HepG2 (cell line): ENCODE data around the gene CD46. TPM values are rescaled to one million over a fixed set of nuclear protein-coding genes. Genes with fewer than 3 reads are reported as not detected.
A peak's percentile ranks its signal among the peaks of the same experiment; 100 is the strongest.

ENCODE experiments used
- ARID4A ChIP-seq: sonication (generic); formaldehyde crosslinking; IDR thresholded peaks from 2 replicates; pipeline ENCODE4 v1.5.0; 2020; ENCODE audit warnings: mild to moderate bottlenecking, missing genetic modification reagents, borderline replicate concordance
- FOXA1 ChIP-seq, 2 experiments: fragments of 450-650 bp in 1 of 2; sonication (generic) in 1 of 2; formaldehyde crosslinking in 1 of 2; IDR thresholded peaks; 2 replicates each; pipeline versions ENCODE4 v1.4.0 to v1.6.1; 2016 to 2020; ENCODE audit warnings: missing genetic modification reagents in 1 of 2
- FOXC1 ChIP-seq: sonication (generic); formaldehyde crosslinking; IDR thresholded peaks from 2 replicates; pipeline ENCODE4 v1.8.0; 2022; ENCODE audit warnings: mild to moderate bottlenecking, missing genetic modification reagents, borderline replicate concordance
- FOXK1 ChIP-seq: sonication (generic); formaldehyde crosslinking; IDR thresholded peaks from 2 replicates; pipeline ENCODE4 v1.4.0; 2020; ENCODE audit warnings: low read depth, missing genetic modification reagents, borderline replicate concordance
- FOXO1 ChIP-seq: sonication (generic); formaldehyde crosslinking; IDR thresholded peaks from 2 replicates; pipeline ENCODE4 v1.4.0; 2020; ENCODE audit warnings: missing genetic modification reagents
- GATA4 ChIP-seq: sonication (generic); IDR thresholded peaks from 2 replicates; pipeline ENCODE4 v1.6.1; 2016; ENCODE audit warnings: antibody characterized with exemption, low read depth, borderline replicate concordance
- MAX ChIP-seq: IDR thresholded peaks from 2 replicates; pipeline ENCODE4 v1.6.1; 2012; ENCODE audit warnings: inconsistent platforms
- RXRB ChIP-seq: IDR thresholded peaks from 2 replicates; pipeline ENCODE4 v1.6.1; 2016; ENCODE audit warnings: borderline replicate concordance, missing genetic modification reagents, missing compliant biosample characterization
- SRY ChIP-seq: sonication (generic); formaldehyde crosslinking; IDR thresholded peaks from 2 replicates; pipeline ENCODE4 v1.8.0; 2022; ENCODE audit warnings: mild to moderate bottlenecking, missing genetic modification reagents
- TBX2 ChIP-seq: sonication (generic); formaldehyde crosslinking; IDR thresholded peaks from 2 replicates; pipeline ENCODE4 v1.5.0; 2020; ENCODE audit warnings: missing genetic modification reagents, mild to moderate bottlenecking, borderline replicate concordance
- ZBTB21 ChIP-seq: sonication (generic); formaldehyde crosslinking; IDR thresholded peaks from 2 replicates; pipeline ENCODE4 v1.4.0; 2020; ENCODE audit warnings: missing genetic modification reagents
- ZFP91 ChIP-seq: sonication (generic); formaldehyde crosslinking; IDR thresholded peaks from 2 replicates; pipeline ENCODE4 v1.9.0; 2022; ENCODE audit warnings: missing genetic modification reagents, mild to moderate bottlenecking, borderline replicate concordance
- ZHX1 ChIP-seq: sonication (generic); formaldehyde crosslinking; IDR thresholded peaks from 2 replicates; pipeline ENCODE4 v1.8.1; 2022; ENCODE audit warnings: low read depth, mild to moderate bottlenecking, missing genetic modification reagents
- ZMYM4 ChIP-seq: sonication (generic); formaldehyde crosslinking; IDR thresholded peaks from 2 replicates; pipeline ENCODE4 v1.8.1; 2023; ENCODE audit warnings: mild to moderate bottlenecking, missing genetic modification reagents
- ZNF124 ChIP-seq: sonication (generic); formaldehyde crosslinking; IDR thresholded peaks from 2 replicates; pipeline ENCODE4 v1.4.0; 2020; ENCODE audit warnings: missing genetic modification reagents
- ZNF788 ChIP-seq: sonication (generic); formaldehyde crosslinking; IDR thresholded peaks from 2 replicates; pipeline ENCODE4 v1.5.0; 2020; ENCODE audit warnings: mild to moderate bottlenecking, missing genetic modification reagents, borderline replicate concordance
- ZNF790 ChIP-seq: sonication (generic); formaldehyde crosslinking; IDR thresholded peaks from 2 replicates; pipeline ENCODE4 v1.8.0; 2022; ENCODE audit warnings: missing genetic modification reagents, mild to moderate bottlenecking, borderline replicate concordance
- ZNF878 ChIP-seq: sonication (generic); formaldehyde crosslinking; IDR thresholded peaks from 2 replicates; pipeline ENCODE4 v1.8.1; 2023; ENCODE audit warnings: mild to moderate bottlenecking, missing genetic modification reagents, moderate library complexity
- ZSCAN29 ChIP-seq: sonication (generic); formaldehyde crosslinking; conservative IDR thresholded peaks from 2 replicates; pipeline ENCODE4 v1.4.0; 2020; ENCODE audit warnings: mild to moderate bottlenecking, missing genetic modification reagents
- ZSCAN9 ChIP-seq: IDR thresholded peaks from 2 replicates; pipeline ENCODE4 v1.6.1; 2016; ENCODE audit warnings: borderline replicate concordance
- polyA plus RNA-seq, 8 experiments: library from polyadenylated mRNA; depleted of rRNA in 3 of 8; stranded (reverse) in 7 of 8; unstranded in 1 of 8; fragments of >200 nt; fragmentation: Illumina TruSeq in 4 of 8; extraction: Trizol in 4 of 8; gene quantifications; 2 replicates each; pipeline versions ENCODE4 v1.2.1 to v1.2.3, GENCODE V29; 2011 to 2016; ENCODE audit warnings: low read depth in 4 of 8, missing spikeins in 1 of 8, mixed read lengths in 1 of 8; ENCODE audit not compliant: insufficient read depth in 1 of 8
- total RNA-seq, 5 experiments: library from RNA; depleted of rRNA; stranded (reverse); fragments of >200 nt; fragmentation: Illumina TruSeq; extraction: Trizol; gene quantifications; 2 replicates each; pipeline ENCODE4 v1.2.3, GENCODE V29; 2016; ENCODE audit warnings: low read depth in 1 of 5

CD46 gene
- total and polyA plus RNA-seq, 2 of the 13 experiments (the other 11 are each of a cell fraction or from before 2014, with no cell fraction given) = 130 to 277 TPM

- 0 out of 2 replicates have a peak, but pooled peaks have one; percentile 44 for TF ChIP-seq FOXO1 (CRISPR knock-in tag)
- TF ChIP-seq ZSCAN29 (CRISPR knock-in tag) = no peak
- TF ChIP-seq FOXA1 (IDR thresholded peaks at IDR 0.05) = no peak
- peak; percentile 70 for TF ChIP-seq FOXA1 (CRISPR knock-in tag; IDR thresholded peaks at IDR 0.05)
- TF ChIP-seq ZFP91 = 0 out of 2 replicates have a peak, but pooled peaks have one; percentile 19
- TF ChIP-seq TBX2 (CRISPR knock-in tag) = no peak
- no peak for TF ChIP-seq ZBTB21 (CRISPR knock-in tag)
- TF ChIP-seq ZNF878 (CRISPR knock-in tag) = no peak
- no peak for TF ChIP-seq GATA4
- peak; percentile 76; the same call in 1 of the 2 replicates for TF ChIP-seq MAX
- peak; percentile 92 for TF ChIP-seq ZMYM4 (CRISPR knock-in tag)
- TF ChIP-seq FOXK1 (CRISPR knock-in tag) = peak; percentile 58; the same call in 1 of the 2 replicates
- 0 out of 2 replicates have a peak, but pooled peaks have one; percentile 26 for TF ChIP-seq ZNF788 (CRISPR knock-in tag)
- TF ChIP-seq FOXC1 (CRISPR knock-in tag) = 0 out of 2 replicates have a peak, but pooled peaks have one; percentile 40
- no peak for TF ChIP-seq ZSCAN9 (CRISPR knock-in tag)
- TF ChIP-seq ZHX1 (CRISPR knock-in tag) = no peak
- no peak for TF ChIP-seq ZNF124
- no peak for TF ChIP-seq ZNF790 (CRISPR knock-in tag)
- no peak for TF ChIP-seq RXRB (CRISPR knock-in tag)
- no peak for TF ChIP-seq SRY
- TF ChIP-seq ARID4A = peak; percentile 51
These were observed 60.3 kb downstream of the CD46 start (continued) for GRCh38 chr1:207811920-207812720.
